Measurements from ENCODE around the gene OR6B2. TPM values are rescaled to one million over a fixed set of nuclear protein-coding genes. Genes with fewer than 3 reads are reported as not detected.

Gene OR6B2
- total and polyA plus RNA-seq, 2 experiments from 2014 or later = not detected

- Histone ChIP-seq H3K4me1 (ENCODE audit: insufficient read depth) (no peaks in the 10 kb centered on the region), H3K9me2 (replicated peaks; ENCODE audit: insufficient read depth) (no peaks in the 10 kb centered on the region), H2AFZ (no peak overlapping the region), H4K20me1 (ENCODE audit: insufficient read depth, poor library complexity, severe bottlenecking) (no peaks in the 10 kb centered on the region), H3K79me2 (no peaks in the 10 kb centered on the region), H3K4me2 (no peak overlapping the region), H3K4me3 (no peak overlapping the region), H3K36me3 (replicated peaks; ENCODE audit: insufficient read depth, low read depth) (no peaks in the 10 kb centered on the region), H3K27ac (no peak overlapping the region), H3K27me3 (peaks cover 41% of the 10 kb centered on the region), H3K9me3 (ENCODE audit: low read depth) (no peaks in the 10 kb centered on the region)
- TF ChIP-seq EZH2 (IDR thresholded peaks at IDR 0.05; ENCODE audit: borderline replicate concordance) (no peak), EZH2phosphoT487 (IDR thresholded peaks at IDR 0.05; ENCODE audit: low read depth, severe bottlenecking, unreplicated experiment) (no peak), CTCF (IDR thresholded peaks at IDR 0.05; ENCODE audit: poor library complexity) (no peak)
- WGBS (ENCODE audit: low lambda C conversion rate, missing lambda C conversion rate) = 78% methylated on average over 6 of the region's 6 CpGs
- no peak for DNase-seq (ENCODE audit: low spot score)
Measured at GRCh38 chr2:240041363-240041762, 11.1 kb upstream of the OR6B2 start.

- H3K4me3 ChIP-seq = no peak overlapping the region
- H3K27me3 ChIP-seq = peaks cover 66% of the 10 kb centered on the region
- DNase-seq (ENCODE audit: low spot score) = no peak
- H3K4me1 ChIP-seq (ENCODE audit: insufficient read depth) = no peaks in the 10 kb centered on the region
- no peak overlapping the region for H3K4me2 ChIP-seq
- TF ChIP-seq CTCF (IDR thresholded peaks at IDR 0.05; ENCODE audit: poor library complexity) = no peak
- TF ChIP-seq EZH2phosphoT487 (IDR thresholded peaks at IDR 0.05; ENCODE audit: low read depth, severe bottlenecking, unreplicated experiment) = no peak
- no peak for TF ChIP-seq EZH2 (IDR thresholded peaks at IDR 0.05; ENCODE audit: borderline replicate concordance)
- no peak overlapping the region for H3K27ac ChIP-seq
- no peaks in the 10 kb centered on the region for H3K36me3 ChIP-seq (replicated peaks; ENCODE audit: insufficient read depth, low read depth)
- H4K20me1 ChIP-seq (ENCODE audit: insufficient read depth, poor library complexity, severe bottlenecking) = no peaks in the 10 kb centered on the region
- H3K9me2 ChIP-seq (replicated peaks; ENCODE audit: insufficient read depth) = no peaks in the 10 kb centered on the region
- no peaks in the 10 kb centered on the region for H3K79me2 ChIP-seq
- H2AFZ ChIP-seq = no peak overlapping the region
- no peaks in the 10 kb centered on the region for H3K9me3 ChIP-seq (ENCODE audit: low read depth)
Measured at GRCh38 chr2:240037358-240037757, 7.1 kb upstream of the OR6B2 start.

GRCh38 chr2:240033330-240033678 lies 3.1 kb upstream of the OR6B2 start:
- Histone ChIP-seq H2AFZ (no peak overlapping the region), H3K4me1 (ENCODE audit: insufficient read depth) (no peaks in the 10 kb centered on the region), H3K4me2 (no peak overlapping the region), H3K36me3 (replicated peaks; ENCODE audit: insufficient read depth, low read depth) (no peaks in the 10 kb centered on the region), H3K9me2 (replicated peaks; ENCODE audit: insufficient read depth) (no peaks in the 10 kb centered on the region), H3K9me3 (ENCODE audit: low read depth) (no peaks in the 10 kb centered on the region), H3K27me3 (peaks cover 55% of the 10 kb centered on the region), H3K79me2 (no peaks in the 10 kb centered on the region), H3K27ac (no peak overlapping the region), H3K4me3 (no peak overlapping the region), H4K20me1 (ENCODE audit: insufficient read depth, poor library complexity, severe bottlenecking) (no peaks in the 10 kb centered on the region)
- TF ChIP-seq EZH2 (IDR thresholded peaks at IDR 0.05; ENCODE audit: borderline replicate concordance) = no peak
- TF ChIP-seq EZH2phosphoT487 (IDR thresholded peaks at IDR 0.05; ENCODE audit: low read depth, severe bottlenecking, unreplicated experiment) = no peak
- no peak for TF ChIP-seq CTCF (IDR thresholded peaks at IDR 0.05; ENCODE audit: poor library complexity)
- WGBS (ENCODE audit: low lambda C conversion rate, missing lambda C conversion rate) = 62% methylated on average over 4 of the region's 5 CpGs
- DNase-seq (ENCODE audit: low spot score) = no peak
